Measurements from ENCODE around the gene LARP1.
"Not testable (repeated sequence)": the region's sequence is repeated elsewhere in the genome, so short reads cannot be mapped to it uniquely, and the experiment has no call there.

LARP1 gene

GRCh38 chr5:154793599-154794524 lies 38.7 kb downstream of the LARP1 start:
- peak; percentile 45 for DNase-seq (ENCODE audit: low read depth)

- DNase-seq (ENCODE audit: low read depth), result peak; percentile 82
Measured at GRCh38 chr5:154794525-154795234, 39.5 kb downstream of the LARP1 start.

GRCh38 chr5:154795235-154795596 lies 40.0 kb downstream of the LARP1 start:
- no peak for DNase-seq (ENCODE audit: low read depth)

GRCh38 chr5:154797762-154798161 lies 42.6 kb downstream of the LARP1 start:
- DNase-seq (ENCODE audit: low read depth), result peak; percentile 35

GRCh38 chr5:154800582-154800981 lies 45.4 kb downstream of the LARP1 start:
- DNase-seq (ENCODE audit: low read depth), result no peak

GRCh38 chr5:154801083-154801482 lies 45.9 kb downstream of the LARP1 start:
- peak; percentile 74 for DNase-seq (ENCODE audit: low read depth)

- DNase-seq (ENCODE audit: low read depth), result no peak
Measured at GRCh38 chr5:154802050-154802449, 46.9 kb downstream of the LARP1 start.

GRCh38 chr5:154806176-154806575 lies 51.0 kb downstream of the LARP1 start:
- no peak for DNase-seq (ENCODE audit: low read depth)

- no peak for DNase-seq (ENCODE audit: low read depth)
Measured at GRCh38 chr5:154811239-154811638, 56.1 kb downstream of the LARP1 start.

GRCh38 chr5:154811653-154812465 lies 56.7 kb downstream of the LARP1 start:
- peak; percentile 70 for DNase-seq (ENCODE audit: low read depth)

- DNase-seq (ENCODE audit: low read depth), result no peak
Measured at GRCh38 chr5:154813158-154813557, 58.0 kb downstream of the LARP1 start.

- no peak for DNase-seq (ENCODE audit: low read depth)
Measured at GRCh38 chr5:154813736-154814135, 58.6 kb downstream of the LARP1 start.

- no peak for DNase-seq (ENCODE audit: low read depth)
Measured at GRCh38 chr5:154815025-154815424, 59.8 kb downstream of the LARP1 start.

- DNase-seq (ENCODE audit: low read depth), result no peak
Measured at GRCh38 chr5:154815684-154816247, 60.6 kb downstream of the LARP1 start.

GRCh38 chr5:154816891-154817492 lies 61.8 kb downstream of the LARP1 start:
- no peak for DNase-seq (ENCODE audit: low read depth)

GRCh38 chr5:154817815-154818214 lies 62.6 kb downstream of the LARP1 start:
- DNase-seq (ENCODE audit: low read depth), result no peak

- no peak for DNase-seq (ENCODE audit: low read depth)
Measured at GRCh38 chr5:154818471-154819116, 63.4 kb downstream of the LARP1 start.

- no peak for DNase-seq (ENCODE audit: low read depth)
Measured at GRCh38 chr5:154819546-154819945, 64.4 kb downstream of the LARP1 start.

GRCh38 chr5:154820383-154820782 lies 65.2 kb downstream of the LARP1 start:
- no peak for DNase-seq (ENCODE audit: low read depth)

GRCh38 chr5:154822896-154823295 lies 67.7 kb downstream of the LARP1 start:
- not testable (repeated sequence) for DNase-seq (ENCODE audit: low read depth)

GRCh38 chr5:154823605-154824004 lies 68.4 kb downstream of the LARP1 start:
- DNase-seq (ENCODE audit: low read depth), result no peak

Data from iris pigment epithelial cell (primary cell).